A549 treated with CORT108297 at 1 μM for 4 hours (cell line): ENCODE results near the gene RANBP3L. TPM values are rescaled to one million over a fixed set of nuclear protein-coding genes. Genes with fewer than 3 reads are reported as not detected.

Experiments
- total RNA-seq: library from RNA; stranded (reverse); fragments of 200-300 nt; extraction: Qiagen RNA extraction; gene quantifications from 5 replicates; pipeline ENCODE4 v1.2.3, GENCODE V29; 2022

The RANBP3L gene, protein sequence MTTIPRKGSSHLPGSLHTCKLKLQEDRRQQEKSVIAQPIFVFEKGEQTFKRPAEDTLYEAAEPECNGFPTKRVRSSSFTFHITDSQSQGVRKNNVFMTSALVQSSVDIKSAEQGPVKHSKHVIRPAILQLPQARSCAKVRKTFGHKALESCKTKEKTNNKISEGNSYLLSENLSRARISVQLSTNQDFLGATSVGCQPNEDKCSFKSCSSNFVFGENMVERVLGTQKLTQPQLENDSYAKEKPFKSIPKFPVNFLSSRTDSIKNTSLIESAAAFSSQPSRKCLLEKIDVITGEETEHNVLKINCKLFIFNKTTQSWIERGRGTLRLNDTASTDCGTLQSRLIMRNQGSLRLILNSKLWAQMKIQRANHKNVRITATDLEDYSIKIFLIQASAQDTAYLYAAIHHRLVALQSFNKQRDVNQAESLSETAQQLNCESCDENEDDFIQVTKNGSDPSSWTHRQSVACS
- not detected in 5 replicates for total RNA-seq

DNA sequence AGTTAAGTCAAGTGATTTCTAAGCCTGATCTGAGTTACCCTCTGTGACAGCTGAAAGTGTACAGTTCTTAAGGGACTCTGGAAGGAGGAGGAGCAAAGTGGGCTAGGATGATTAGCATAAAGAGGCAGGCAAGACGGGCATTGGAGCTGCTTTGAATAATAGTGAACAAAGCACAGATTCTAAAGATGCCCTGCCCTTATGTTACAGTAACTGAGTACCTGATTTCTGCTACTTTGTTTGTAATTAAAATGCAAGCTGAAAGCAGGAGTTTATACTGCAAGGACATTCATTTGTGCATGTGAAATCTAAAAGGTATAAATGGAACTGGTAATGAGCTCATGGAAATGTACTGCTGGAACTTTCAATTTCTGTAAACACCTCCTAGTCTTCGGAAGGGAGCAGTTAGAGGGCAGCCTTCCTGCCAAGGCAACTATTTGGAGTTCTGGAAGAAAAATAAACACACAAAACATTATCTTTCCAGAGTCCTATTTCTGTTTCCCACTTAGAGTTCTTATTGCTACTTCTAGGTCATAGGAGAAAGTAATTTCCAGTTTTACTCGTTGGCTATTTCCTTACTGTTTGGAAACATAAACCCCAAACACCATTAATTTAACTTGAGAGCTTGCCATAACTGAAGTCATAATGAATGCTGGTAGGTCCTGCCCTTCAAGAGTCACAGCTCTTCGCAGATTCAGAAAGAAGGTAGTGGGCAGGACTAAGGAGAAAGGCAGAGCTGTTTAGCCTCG, at the start of gene RANBP3L:
TSS of gene RANBP3L (minus strand) at position 45 of the 746 bp plus-strand sequence. CDS start 486 bp downstream, outside the sequence.

DNA sequence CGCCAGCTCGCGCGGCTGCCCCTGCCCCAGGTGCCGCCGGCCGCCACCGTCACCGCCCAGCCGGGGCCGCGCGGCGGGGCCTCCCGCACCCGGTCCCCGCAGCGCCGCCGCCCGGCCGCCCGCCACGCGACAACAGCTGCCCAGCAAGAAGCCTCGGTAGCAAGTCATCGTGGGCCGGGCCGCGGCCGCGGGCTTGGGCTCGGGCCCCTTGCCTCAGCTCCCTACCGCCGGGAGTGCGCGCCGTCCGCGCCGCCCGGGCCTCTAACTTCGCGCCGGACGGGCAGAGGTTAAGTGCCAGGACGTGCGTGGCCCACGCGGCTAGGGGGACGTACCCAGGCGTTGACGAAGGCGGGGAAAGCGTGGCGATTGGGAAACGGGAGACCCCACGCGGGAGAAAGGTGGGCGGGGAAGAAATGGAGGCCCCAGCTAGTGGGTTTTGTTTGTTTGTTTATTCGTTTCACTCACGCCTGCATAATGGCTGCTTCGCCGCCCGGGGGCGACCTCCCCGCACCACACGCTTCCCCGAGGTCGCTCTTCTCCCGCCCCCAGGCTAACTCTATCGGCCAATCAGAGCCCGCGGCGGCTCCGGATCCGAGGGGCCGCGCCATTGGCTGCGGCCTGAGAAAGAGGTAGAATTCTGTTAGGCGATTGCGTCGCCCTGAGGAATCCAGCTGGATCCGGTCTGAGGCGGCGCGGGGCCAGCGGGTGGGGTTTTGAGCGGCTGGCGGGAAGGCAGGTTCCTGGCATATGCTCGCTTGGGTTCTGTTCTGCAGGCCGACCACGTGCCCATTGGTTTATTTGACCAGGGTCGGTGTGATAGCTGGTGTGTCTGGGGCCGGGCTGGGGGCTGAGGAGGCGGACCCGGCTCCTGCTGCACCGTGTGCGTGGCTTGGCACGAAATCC, 59.8 kb downstream of the RANBP3L start, which contains the start of gene NADK2:
TSS of gene NADK2 (minus strand) at position 295 of the 903 bp plus-strand sequence. CDS start at position 168, 127 bp downstream.

Other genes with a start within 250 kb of the RANBP3L start
- not detected in 5 replicates for gene UGT3A2, start 235.0 kb downstream of the RANBP3L start, total RNA-seq
- gene LMBRD2, start 150.0 kb downstream of the RANBP3L start, total RNA-seq, result 1.3 to 2.5 TPM (median 1.7 TPM) in 5 replicates
- 15.8 to 20.9 TPM (median 19.3 TPM) in 5 replicates for gene SKP2, start 149.8 kb downstream of the RANBP3L start, total RNA-seq
- 9.4 to 12.1 TPM (median 11.5 TPM) in 5 replicates for gene NADK2, start 60.0 kb downstream of the RANBP3L start, total RNA-seq